Liver (tissue), 9 donors: ENCODE results near the gene PPP1R9A. TPM values are rescaled to one million over a fixed set of nuclear protein-coding genes. Genes with fewer than 3 reads are reported as not detected.

ENCODE experiments used
- DNase-seq: peaks from one replicate; pipeline ENCODE4 v3.0.0-alpha.2; 2017; ENCODE audit warnings: low spot score
- H3K27ac ChIP-seq, 2 donors: one replicate each; pipeline ENCODE4 v1.7.0; 2013; ENCODE audit warnings: inconsistent platforms in 2 of 2, low read length in 2 of 2, control low read depth in 1 of 2, low read depth in 1 of 2, mild to moderate bottlenecking in 1 of 2
- H3K27me3 ChIP-seq, 4 donors: one replicate each; pipeline versions ENCODE4 v1.6.1 to v1.7.0; 2013; ENCODE audit warnings: low read length in 3 of 4, inconsistent platforms in 1 of 4, mild to moderate bottlenecking in 1 of 4, moderate library complexity in 1 of 4; ENCODE audit not compliant: control insufficient read depth in 4 of 4, insufficient read depth in 4 of 4
- H3K36me3 ChIP-seq, 4 donors: one replicate each; pipeline versions ENCODE4 v1.6.1 to v1.7.0; 2013; ENCODE audit warnings: low read length in 3 of 4, mild to moderate bottlenecking in 3 of 4, low read depth in 1 of 4, moderate library complexity in 1 of 4; ENCODE audit not compliant: control insufficient read depth in 4 of 4, insufficient read depth in 3 of 4
- H3K4me1 ChIP-seq, 4 donors: one replicate each; pipeline versions ENCODE4 v1.6.1 to v1.7.0; 2013; ENCODE audit warnings: low read length in 3 of 4, mild to moderate bottlenecking in 3 of 4, moderate library complexity in 1 of 4; ENCODE audit not compliant: control insufficient read depth in 4 of 4, insufficient read depth in 4 of 4
- H3K4me3 ChIP-seq, 3 donors: one replicate each; pipeline versions ENCODE4 v1.6.1 to v1.7.0; 2013; ENCODE audit warnings: low read length in 3 of 3, control low read depth in 1 of 3, low read depth in 1 of 3, mild to moderate bottlenecking in 1 of 3
- H3K9ac ChIP-seq, 2 donors: one replicate each; pipeline ENCODE4 v1.7.0; 2013; ENCODE audit warnings: low read length in 2 of 2, mild to moderate bottlenecking in 2 of 2, moderate library complexity in 2 of 2, control low read depth in 1 of 2, low read depth in 1 of 2
- H3K9me3 ChIP-seq, 4 donors: one replicate each; pipeline versions ENCODE4 v1.6.1 to v1.7.0; 2013; ENCODE audit warnings: low read length in 3 of 4; ENCODE audit not compliant: control insufficient read depth in 4 of 4
- ATF3 ChIP-seq: IDR thresholded peaks from 2 replicates; pipeline ENCODE4 v1.6.1; 2016; ENCODE audit warnings: antibody characterized with exemption
- EGR1 ChIP-seq, 2 donors: IDR thresholded peaks; 2 replicates each; pipeline ENCODE4 v1.6.1; 2016 to 2018; ENCODE audit warnings: antibody characterized with exemption in 2 of 2, low read depth in 2 of 2
- FOXA1 ChIP-seq: IDR thresholded peaks from 2 replicates; pipeline ENCODE4 v1.6.1; 2016; ENCODE audit warnings: antibody characterized with exemption
- FOXA2 ChIP-seq: IDR thresholded peaks from 2 replicates; pipeline ENCODE4 v1.6.1; 2016; ENCODE audit warnings: antibody characterized with exemption
- GABPA ChIP-seq, 2 donors: IDR thresholded peaks in 1 of 2; conservative IDR thresholded peaks in 1 of 2; 2 replicates each; pipeline ENCODE4 v1.6.1; 2016; ENCODE audit warnings: antibody characterized with exemption in 2 of 2, mild to moderate bottlenecking in 1 of 2, moderate library complexity in 1 of 2
- HNF4A ChIP-seq, 2 donors: conservative IDR thresholded peaks; 2 replicates each; pipeline ENCODE4 v1.6.1; 2016; ENCODE audit warnings: antibody characterized with exemption in 2 of 2, mild to moderate bottlenecking in 2 of 2
- HNF4G ChIP-seq: IDR thresholded peaks from 2 replicates; pipeline ENCODE4 v1.6.1; 2016; ENCODE audit warnings: antibody characterized with exemption
- NR2F2 ChIP-seq: IDR thresholded peaks from 2 replicates; pipeline ENCODE4 v1.6.1; 2016; ENCODE audit warnings: antibody characterized with exemption
- RAD21 ChIP-seq, 2 donors: IDR thresholded peaks; 2 replicates each; pipeline ENCODE4 v1.6.1; 2016; ENCODE audit warnings: antibody characterized with exemption in 2 of 2, mild to moderate bottlenecking in 2 of 2
- REST ChIP-seq: IDR thresholded peaks from 2 replicates; pipeline ENCODE4 v1.6.1; 2016; ENCODE audit warnings: antibody characterized with exemption, mild to moderate bottlenecking
- RXRA ChIP-seq, 2 donors: IDR thresholded peaks; 2 replicates each; pipeline ENCODE4 v1.6.1; 2017 to 2018; ENCODE audit warnings: antibody characterized with exemption in 2 of 2, mild to moderate bottlenecking in 1 of 2
- SP1 ChIP-seq: IDR thresholded peaks from 2 replicates; pipeline ENCODE4 v1.6.1; 2018; ENCODE audit warnings: antibody characterized with exemption, mild to moderate bottlenecking
- TAF1 ChIP-seq: conservative IDR thresholded peaks from 2 replicates; pipeline ENCODE4 v1.6.1; 2016; ENCODE audit warnings: antibody characterized with exemption, mild to moderate bottlenecking
- WGBS: extraction: QIAGEN DNeasy Blood & Tissue Kit; methylation state at CpG from one replicate; pipeline ENCODE4 v1.1.7; 2013; 5-methylcytosine and 5-hydroxymethylcytosine counted together
- polyA plus RNA-seq, 2 donors: library from polyadenylated mRNA; stranded (reverse) in 1 of 2; unstranded in 1 of 2; fragments of 200-250 nt in 1 of 2; fragments of >200 nt in 1 of 2; fragmentation: Nextera tagmentation in 1 of 2; extraction: Ambion mirVana in 1 of 2; gene quantifications; one replicate each; pipeline versions ENCODE4 v1.2.1 to v1.2.3, GENCODE V29; 2013 to 2015
- total RNA-seq, 2 donors: library from RNA; depleted of rRNA; stranded (reverse); fragments of >200 nt; gene quantifications; one replicate each; pipeline ENCODE4 v1.2.3, GENCODE V29; 2014
- TF ChIP-seq, protein P1 (sequence below): fragments of 150-350 bp; IDR thresholded peaks from 2 replicates; pipeline ENCODE4 v1.5.1; 2017; ENCODE audit warnings: improper control_type of control experiment, low read depth, low read length; ENCODE audit not compliant: missing input control
- TF ChIP-seq, protein P2 (sequence below): IDR thresholded peaks from 2 replicates; pipeline ENCODE4 v1.6.1; 2016; ENCODE audit warnings: antibody characterized with exemption
- donor health status: healthy.
- donor health status: healthy.
- donor health status: healthy.
- donor health status: healthy.
- donor health status: healthy.

The PPP1R9A gene
- total and polyA plus RNA-seq, 4 donors, result 0.17 to 5.4 (median 2.7) TPM

DNA sequence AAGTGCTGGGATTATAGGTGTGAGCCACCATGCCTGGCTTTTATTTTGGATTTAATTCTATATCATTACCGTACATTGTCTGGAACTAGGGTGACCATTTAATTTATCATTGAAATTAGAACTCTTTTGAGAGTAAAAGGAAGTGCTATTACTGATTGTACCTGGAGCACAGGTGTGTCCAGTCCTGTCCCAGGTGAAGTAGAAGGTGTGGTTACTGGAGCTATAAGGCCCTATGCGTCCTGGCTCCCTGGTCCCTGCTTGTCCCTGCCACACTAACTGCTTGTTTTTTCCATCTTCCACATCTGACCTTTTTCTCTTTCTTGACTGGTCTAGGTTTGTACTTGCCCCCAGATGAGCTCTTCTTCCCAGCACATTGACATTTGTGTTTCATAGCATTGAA lies 147.0 kb downstream of the PPP1R9A start:
- Histone ChIP-seq H3K27me3 (peaks cover 0 to 2% (median 0%) of the 10 kb centered on the region in 4 donors), H3K9ac (no peak overlapping the region), H3K4me3 (no peak overlapping the region), H3K27ac (no peak overlapping the region), H3K36me3 (no peaks in the 10 kb centered on the region), H3K9me3 (no peaks in the 10 kb centered on the region), H3K4me1 (no peaks in the 10 kb centered on the region)
- TF ChIP-seq FOXA2, result no peak
- TF ChIP-seq HNF4G, result no peak
- no peak for TF ChIP-seq NR2F2
- no peak for TF ChIP-seq ATF3
- TF ChIP-seq GABPA (IDR thresholded peaks at IDR 0.05 in 1 of 2, conservative IDR thresholded peaks at IDR 0.05 in 1 of 2), result no peak
- no peak for TF ChIP-seq RXRA (IDR thresholded peaks at IDR 0.05)
- DNase-seq, result no peak
- 82% methylated on average over 2 of the region's 2 CpGs for WGBS

DNA sequence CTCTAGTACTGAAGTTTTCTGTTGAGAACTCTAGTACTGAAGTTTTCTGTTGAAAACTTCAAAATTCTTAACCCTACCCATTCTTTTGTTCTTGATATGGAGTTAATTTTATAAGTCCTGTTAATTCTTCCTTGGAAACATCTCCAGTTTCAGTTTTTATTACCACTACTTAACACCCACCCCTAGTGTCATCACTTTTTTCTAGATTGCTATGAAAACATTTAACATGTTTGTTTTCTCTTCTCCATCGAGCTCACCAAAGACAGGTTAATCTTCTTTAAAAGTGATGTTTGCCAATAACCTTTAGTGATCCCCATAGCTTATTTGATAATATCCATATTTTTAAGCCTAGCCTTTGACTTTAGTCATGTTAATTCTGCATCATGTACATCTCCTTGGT lies 147.9 kb downstream of the PPP1R9A start:
- Histone ChIP-seq H3K4me3 (no peak overlapping the region), H3K36me3 (no peaks in the 10 kb centered on the region), H3K9me3 (no peaks in the 10 kb centered on the region), H3K9ac (no peak overlapping the region), H3K27ac (no peak overlapping the region), H3K4me1 (no peaks in the 10 kb centered on the region), H3K27me3 (no peaks in the 10 kb centered on the region)
- 44% methylated on average over 1 of the region's 1 CpG for WGBS
- no peak for TF ChIP-seq RAD21 (IDR thresholded peaks at IDR 0.05)
- no peak for TF ChIP-seq EGR1 (IDR thresholded peaks at IDR 0.05; ENCODE audit: low read depth in 2 of 2)
- TF ChIP-seq NR2F2, result no peak
- TF ChIP-seq, protein P1, sequence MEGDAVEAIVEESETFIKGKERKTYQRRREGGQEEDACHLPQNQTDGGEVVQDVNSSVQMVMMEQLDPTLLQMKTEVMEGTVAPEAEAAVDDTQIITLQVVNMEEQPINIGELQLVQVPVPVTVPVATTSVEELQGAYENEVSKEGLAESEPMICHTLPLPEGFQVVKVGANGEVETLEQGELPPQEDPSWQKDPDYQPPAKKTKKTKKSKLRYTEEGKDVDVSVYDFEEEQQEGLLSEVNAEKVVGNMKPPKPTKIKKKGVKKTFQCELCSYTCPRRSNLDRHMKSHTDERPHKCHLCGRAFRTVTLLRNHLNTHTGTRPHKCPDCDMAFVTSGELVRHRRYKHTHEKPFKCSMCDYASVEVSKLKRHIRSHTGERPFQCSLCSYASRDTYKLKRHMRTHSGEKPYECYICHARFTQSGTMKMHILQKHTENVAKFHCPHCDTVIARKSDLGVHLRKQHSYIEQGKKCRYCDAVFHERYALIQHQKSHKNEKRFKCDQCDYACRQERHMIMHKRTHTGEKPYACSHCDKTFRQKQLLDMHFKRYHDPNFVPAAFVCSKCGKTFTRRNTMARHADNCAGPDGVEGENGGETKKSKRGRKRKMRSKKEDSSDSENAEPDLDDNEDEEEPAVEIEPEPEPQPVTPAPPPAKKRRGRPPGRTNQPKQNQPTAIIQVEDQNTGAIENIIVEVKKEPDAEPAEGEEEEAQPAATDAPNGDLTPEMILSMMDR, result no peak
- TF ChIP-seq REST, result no peak
- no peak for TF ChIP-seq GABPA (IDR thresholded peaks at IDR 0.05 in 1 of 2, conservative IDR thresholded peaks at IDR 0.05 in 1 of 2)
- TF ChIP-seq HNF4G, result no peak
- TF ChIP-seq TAF1, result no peak
- no peak for TF ChIP-seq FOXA2
- TF ChIP-seq, protein P2, sequence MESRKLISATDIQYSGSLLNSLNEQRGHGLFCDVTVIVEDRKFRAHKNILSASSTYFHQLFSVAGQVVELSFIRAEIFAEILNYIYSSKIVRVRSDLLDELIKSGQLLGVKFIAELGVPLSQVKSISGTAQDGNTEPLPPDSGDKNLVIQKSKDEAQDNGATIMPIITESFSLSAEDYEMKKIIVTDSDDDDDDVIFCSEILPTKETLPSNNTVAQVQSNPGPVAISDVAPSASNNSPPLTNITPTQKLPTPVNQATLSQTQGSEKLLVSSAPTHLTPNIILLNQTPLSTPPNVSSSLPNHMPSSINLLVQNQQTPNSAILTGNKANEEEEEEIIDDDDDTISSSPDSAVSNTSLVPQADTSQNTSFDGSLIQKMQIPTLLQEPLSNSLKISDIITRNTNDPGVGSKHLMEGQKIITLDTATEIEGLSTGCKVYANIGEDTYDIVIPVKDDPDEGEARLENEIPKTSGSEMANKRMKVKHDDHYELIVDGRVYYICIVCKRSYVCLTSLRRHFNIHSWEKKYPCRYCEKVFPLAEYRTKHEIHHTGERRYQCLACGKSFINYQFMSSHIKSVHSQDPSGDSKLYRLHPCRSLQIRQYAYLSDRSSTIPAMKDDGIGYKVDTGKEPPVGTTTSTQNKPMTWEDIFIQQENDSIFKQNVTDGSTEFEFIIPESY, result no peak
- no peak for TF ChIP-seq ATF3
- TF ChIP-seq HNF4A (conservative IDR thresholded peaks at IDR 0.05), result no peak
- TF ChIP-seq SP1, result no peak
- TF ChIP-seq FOXA1, result no peak
- DNase-seq, result no peak
